ENCODE measurements around the gene PXYLP1. TPM values are rescaled to one million over a fixed set of nuclear protein-coding genes. Genes with fewer than 3 reads are reported as not detected.

Gene PXYLP1
- total RNA-seq, 4 donors from 2014 or later: 7.1 to 13.4 (median 10.3) TPM

GRCh38 chr3:141250342-141250741 lies 18.7 kb downstream of the PXYLP1 start:
- intact Hi-C loops (cut with DNase I): no loop called here
- no peak for DNase-seq
- TF ChIP-seq POLR2A (IDR thresholded peaks at IDR 0.05) (no peak), CTCF (IDR thresholded peaks at IDR 0.05) (no peak)
- no peaks in the 10 kb centered on the region for H3K27me3 ChIP-seq
- H3K4me3 ChIP-seq (replicated peaks in 1 of 3): no peak overlapping the region
- no peaks in the 10 kb centered on the region for H3K4me1 ChIP-seq
- whole genome bisulfite sequencing, 2 donors: 93 to 96% methylated on average over 5 of the region's 5 CpGs
- no peaks in the 10 kb centered on the region for H3K36me3 ChIP-seq
- H3K9me3 ChIP-seq: no peaks in the 10 kb centered on the region
- H3K27ac ChIP-seq: no peak overlapping the region

GRCh38 chr3:141250828-141251227 lies 19.2 kb downstream of the PXYLP1 start:
- no peaks in the 10 kb centered on the region for H3K36me3 ChIP-seq
- no peaks in the 10 kb centered on the region for H3K4me1 ChIP-seq
- 94 to 97% methylated on average over 4 of the region's 4 CpGs for WGBS, 2 donors
- H3K9me3 ChIP-seq: no peaks in the 10 kb centered on the region
- H3K4me3 ChIP-seq (replicated peaks in 1 of 3): no peak overlapping the region
- TF ChIP-seq POLR2A (IDR thresholded peaks at IDR 0.05) (no peak), CTCF (IDR thresholded peaks at IDR 0.05) (no peak)
- intact Hi-C loops (cut with DNase I): no loop called here
- no peak for DNase-seq
- H3K27me3 ChIP-seq: no peaks in the 10 kb centered on the region
- H3K27ac ChIP-seq: no peak overlapping the region

GRCh38 chr3:141253326-141253725 lies 21.7 kb downstream of the PXYLP1 start:
- Histone ChIP-seq H3K9me3 (no peaks in the 10 kb centered on the region), H3K36me3 (no peaks in the 10 kb centered on the region), H3K27me3 (no peaks in the 10 kb centered on the region), H3K27ac (no peak overlapping the region), H3K4me1 (no peaks in the 10 kb centered on the region), H3K4me3 (replicated peaks in 1 of 3) (no peak overlapping the region)
- no peak for DNase-seq
- no peak for TF ChIP-seq CTCF (IDR thresholded peaks at IDR 0.05)
- no peak for TF ChIP-seq POLR2A (IDR thresholded peaks at IDR 0.05)
- WGBS, 2 donors: 83 to 90% methylated on average over 2 of the region's 2 CpGs
- intact Hi-C loops (cut with DNase I): no loop called here

- TF ChIP-seq POLR2A (IDR thresholded peaks at IDR 0.05) (no peak), CTCF (IDR thresholded peaks at IDR 0.05) (no peak)
- DNase-seq: no peak
- Histone ChIP-seq H3K36me3 (no peaks in the 10 kb centered on the region), H3K27me3 (no peaks in the 10 kb centered on the region), H3K9me3 (no peaks in the 10 kb centered on the region), H3K4me1 (no peaks in the 10 kb centered on the region), H3K4me3 (replicated peaks in 1 of 3) (no peak overlapping the region), H3K27ac (no peak overlapping the region)
- intact Hi-C loops (cut with DNase I): no loop called here
- 96 to 97% methylated on average over 11 of the region's 11 CpGs for WGBS, 2 donors
Observed at GRCh38 chr3:141253811-141254210, 22.2 kb downstream of the PXYLP1 start.

- no peak overlapping the region for H3K4me3 ChIP-seq (replicated peaks in 1 of 3)
- TF ChIP-seq CTCF (IDR thresholded peaks at IDR 0.05): no peak
- no peak for TF ChIP-seq POLR2A (IDR thresholded peaks at IDR 0.05)
- WGBS, 2 donors: 92 to 95% methylated on average over 5 of the region's 5 CpGs
- intact Hi-C loops (cut with DNase I): no loop called here
- H3K27me3 ChIP-seq: no peaks in the 10 kb centered on the region
- H3K27ac ChIP-seq: no peak overlapping the region
- no peaks in the 10 kb centered on the region for H3K9me3 ChIP-seq
- no peaks in the 10 kb centered on the region for H3K36me3 ChIP-seq
- no peak for DNase-seq
- H3K4me1 ChIP-seq: no peaks in the 10 kb centered on the region
Observed at GRCh38 chr3:141255137-141255845, 23.7 kb downstream of the PXYLP1 start.

All from thyroid gland (tissue), 4 donors.